Coronary artery (tissue), 2 donors: ENCODE measurements around the gene SIGLEC7.
"Not testable (repeated sequence)": the region's sequence is repeated elsewhere in the genome, so short reads cannot be mapped to it uniquely, and the experiment has no call there.

Experiments
- DNase-seq: peaks from one replicate; pipeline ENCODE4 v3.0.0-alpha.2; 2017; ENCODE audit warnings: low spot score
- H3K27ac ChIP-seq, 2 donors: fragments of 200-600 bp; sonication (generic); one replicate each; pipeline ENCODE4 v1.5.1; 2016 to 2019
- H3K4me3 ChIP-seq: fragments of 200-600 bp; sonication (generic); 2 replicates; pipeline ENCODE4 v1.5.1; 2016; ENCODE audit warnings: mild to moderate bottlenecking, moderate library complexity
- TF ChIP-seq, protein P1 (sequence below): fragments of 200-600 bp; sonication (generic); IDR thresholded peaks from one replicate; pipeline ENCODE4 v1.5.1; 2019; ENCODE audit warnings: antibody characterized with exemption

Gene SIGLEC7

DNA sequence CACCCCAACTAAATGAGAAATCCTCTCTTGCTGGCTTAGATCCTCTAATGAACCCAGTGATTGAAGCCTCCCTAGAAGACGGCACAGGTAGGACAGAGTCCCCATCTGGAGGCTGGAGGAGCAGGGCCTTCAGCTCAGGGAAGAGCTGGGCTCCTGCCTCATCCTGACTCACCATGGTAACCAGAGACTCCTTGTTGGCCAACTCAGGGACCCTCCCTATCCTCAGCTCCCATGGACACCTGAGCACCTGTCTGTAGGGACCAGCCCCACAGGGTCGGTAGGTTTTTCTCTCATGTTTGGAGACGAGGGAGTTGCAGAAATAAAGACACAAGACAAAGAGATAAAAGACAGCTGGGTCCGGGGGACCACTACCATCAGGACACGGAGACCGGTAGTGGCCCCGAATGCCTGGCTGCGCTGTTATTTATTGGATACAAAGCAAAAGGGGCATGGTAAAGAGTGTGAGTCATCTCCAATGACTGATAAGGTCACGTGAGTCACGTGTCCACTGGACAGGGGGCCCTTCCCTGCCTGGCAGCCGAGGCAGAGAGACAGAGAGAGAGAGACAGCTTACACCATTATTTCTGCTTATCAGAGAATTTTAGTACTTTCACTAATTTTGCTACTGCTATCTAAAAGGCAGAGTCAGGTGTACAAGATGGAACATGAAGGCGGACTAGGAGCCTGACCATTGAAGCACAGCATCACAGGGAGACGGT is 26.6 kb downstream of the SIGLEC7 start:
- DNase-seq: no peak
- H3K4me3 ChIP-seq: no peak overlapping the region
- TF ChIP-seq, protein P1, sequence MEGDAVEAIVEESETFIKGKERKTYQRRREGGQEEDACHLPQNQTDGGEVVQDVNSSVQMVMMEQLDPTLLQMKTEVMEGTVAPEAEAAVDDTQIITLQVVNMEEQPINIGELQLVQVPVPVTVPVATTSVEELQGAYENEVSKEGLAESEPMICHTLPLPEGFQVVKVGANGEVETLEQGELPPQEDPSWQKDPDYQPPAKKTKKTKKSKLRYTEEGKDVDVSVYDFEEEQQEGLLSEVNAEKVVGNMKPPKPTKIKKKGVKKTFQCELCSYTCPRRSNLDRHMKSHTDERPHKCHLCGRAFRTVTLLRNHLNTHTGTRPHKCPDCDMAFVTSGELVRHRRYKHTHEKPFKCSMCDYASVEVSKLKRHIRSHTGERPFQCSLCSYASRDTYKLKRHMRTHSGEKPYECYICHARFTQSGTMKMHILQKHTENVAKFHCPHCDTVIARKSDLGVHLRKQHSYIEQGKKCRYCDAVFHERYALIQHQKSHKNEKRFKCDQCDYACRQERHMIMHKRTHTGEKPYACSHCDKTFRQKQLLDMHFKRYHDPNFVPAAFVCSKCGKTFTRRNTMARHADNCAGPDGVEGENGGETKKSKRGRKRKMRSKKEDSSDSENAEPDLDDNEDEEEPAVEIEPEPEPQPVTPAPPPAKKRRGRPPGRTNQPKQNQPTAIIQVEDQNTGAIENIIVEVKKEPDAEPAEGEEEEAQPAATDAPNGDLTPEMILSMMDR: no peak
- no peak overlapping the region for H3K27ac ChIP-seq

DNA sequence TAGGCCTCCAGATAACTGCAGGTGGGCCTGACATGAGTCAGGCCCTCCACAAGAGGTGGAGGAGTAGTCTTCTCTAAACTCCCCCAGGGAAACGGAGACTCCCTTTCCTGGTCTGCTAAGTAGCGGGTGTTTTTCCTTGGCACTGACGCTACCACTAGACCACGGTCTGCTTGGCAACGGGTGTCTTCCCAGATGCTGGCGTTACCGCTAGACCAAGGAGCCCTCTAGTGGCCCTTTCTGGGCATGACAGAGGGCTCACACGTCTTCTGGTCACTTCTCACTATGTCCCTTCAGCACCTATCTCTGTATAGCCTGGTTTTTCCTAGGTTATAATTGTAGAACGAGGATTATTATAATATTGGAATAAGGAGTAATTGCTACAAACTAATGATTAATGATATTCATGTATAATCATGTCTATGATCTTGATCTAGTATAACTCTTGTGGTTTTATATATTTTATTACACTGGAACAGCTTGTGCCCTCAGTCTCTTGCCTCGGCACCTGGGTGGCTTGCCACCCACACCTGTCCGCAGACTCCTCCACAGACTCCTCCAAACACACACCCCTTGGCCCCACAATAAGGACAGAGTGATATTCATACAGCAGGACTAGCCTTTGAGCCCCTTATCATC is 27.3 kb downstream of the SIGLEC7 start:
- H3K27ac ChIP-seq, DNase-seq, H3K4me3 ChIP-seq: not testable (repeated sequence)
- TF ChIP-seq, protein P1: peak; percentile 60

DNA sequence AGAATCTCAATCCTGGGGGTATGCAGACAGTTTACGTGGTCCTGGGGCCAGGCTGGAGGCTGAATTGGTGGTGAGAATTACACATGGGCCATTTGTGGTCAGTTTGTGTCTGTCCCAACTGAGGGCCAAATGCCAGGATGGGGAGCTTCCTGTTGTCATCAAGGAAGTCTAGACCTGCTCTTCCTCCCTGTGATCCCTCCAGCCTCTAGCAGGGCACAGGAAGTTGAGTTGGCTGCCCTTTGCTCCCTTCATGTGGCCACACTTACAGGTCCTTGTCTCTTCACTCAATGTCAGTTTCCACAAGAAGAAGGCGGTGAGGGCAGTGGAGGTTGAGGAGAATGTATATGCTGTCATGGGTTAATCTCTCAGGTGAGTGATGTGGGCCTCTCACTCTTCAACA is 30.1 kb downstream of the SIGLEC7 start:
- TF ChIP-seq, protein P1: no peak
- no peak overlapping the region for H3K27ac ChIP-seq

DNA sequence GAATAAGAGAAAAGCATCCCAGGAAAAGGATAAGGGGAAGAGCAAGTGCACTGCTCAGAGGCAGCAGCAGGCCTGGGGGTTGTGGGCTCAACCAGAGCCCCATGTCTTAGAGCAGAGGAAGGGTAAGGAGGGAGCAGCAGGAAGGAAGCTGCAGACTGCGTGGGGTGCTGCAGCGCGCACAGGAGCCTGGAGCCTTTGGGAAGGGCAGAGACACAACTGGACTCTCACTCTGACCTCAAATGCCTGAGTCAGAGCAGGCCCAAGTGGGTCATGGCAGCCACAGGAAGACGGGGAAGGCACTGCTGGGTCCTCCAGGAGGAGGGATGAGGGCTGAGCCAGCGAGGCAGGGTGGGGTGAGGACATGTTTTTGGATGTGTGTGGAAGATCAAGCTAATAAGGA is 31.6 kb downstream of the SIGLEC7 start:
- TF ChIP-seq, protein P1: no peak
- H3K27ac ChIP-seq: no peak overlapping the region
- H3K4me3 ChIP-seq: no peak overlapping the region
- DNase-seq: peak; percentile 31

More for the DNA sequence above, 30.1 kb downstream of the SIGLEC7 start:
- no peak overlapping the region for H3K4me3 ChIP-seq
- no peak for DNase-seq

DNA sequence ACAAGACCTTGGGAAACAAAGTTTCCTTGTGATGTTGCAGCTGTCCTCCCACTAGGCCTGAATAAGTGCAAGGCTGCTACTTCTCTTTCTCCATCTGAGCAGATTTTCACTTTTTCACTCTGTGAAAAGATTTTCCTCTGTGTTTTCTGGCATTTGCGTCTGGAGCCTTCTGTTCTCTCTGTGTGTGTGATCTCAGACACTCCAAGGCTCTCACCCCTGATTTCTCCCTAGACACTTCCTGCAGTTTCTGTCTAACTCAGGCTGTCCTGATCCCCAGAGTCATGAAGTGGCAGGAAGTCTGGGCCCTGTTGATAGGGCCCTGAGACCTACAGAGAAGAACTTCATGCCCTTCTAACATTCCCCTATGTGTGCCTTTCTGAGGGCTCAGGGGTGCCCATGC is 37.2 kb downstream of the SIGLEC7 start:
- H3K27ac ChIP-seq: no peak overlapping the region
- no peak for DNase-seq
- TF ChIP-seq, protein P1: no peak

DNA sequence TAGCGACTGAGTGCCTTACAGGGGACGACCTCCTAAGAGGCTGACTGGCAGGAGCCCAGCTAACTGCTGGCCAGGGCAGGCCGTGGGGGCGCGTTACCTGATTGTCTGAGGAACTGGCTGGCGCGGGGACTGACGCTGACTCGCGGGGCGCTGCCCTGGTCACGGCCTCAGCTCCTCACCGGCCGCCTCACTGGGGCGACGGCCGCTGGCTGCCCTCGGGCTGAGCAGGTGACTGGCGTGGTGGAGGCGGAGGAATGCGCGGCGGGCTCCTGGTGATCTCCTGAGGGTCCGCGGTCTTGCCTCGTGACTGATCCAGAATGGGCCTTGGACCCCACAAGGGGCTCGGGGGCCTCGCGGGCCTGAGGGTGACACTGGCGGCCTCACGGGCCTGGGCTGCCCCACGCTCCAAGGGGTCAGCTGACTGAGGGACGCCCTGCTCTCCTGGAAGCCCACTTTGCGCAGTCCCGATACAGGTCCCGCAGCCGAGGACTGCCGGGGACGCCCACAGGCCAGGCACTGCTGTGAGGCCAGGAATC is 39.3 kb downstream of the SIGLEC7 start:
- TF ChIP-seq, protein P1: no peak
- Histone ChIP-seq H3K27ac (no peak overlapping the region), H3K4me3 (no peak overlapping the region)
- no peak for DNase-seq

More for the DNA sequence above, 37.2 kb downstream of the SIGLEC7 start:
- H3K4me3 ChIP-seq: no peak overlapping the region
